Stimulated activated CD4-positive, alpha-beta T cell treated with anti-CD3 and anti-CD28 coated beads, Interleukin-2, amount 100 ng/mL, for 4 hours (primary cell): ENCODE results near the gene PIK3C3.
"Not testable (repeated sequence)": the region's sequence is repeated elsewhere in the genome, so short reads cannot be mapped to it uniquely, and the experiment has no call there.

ENCODE experiments used
- DNase-seq: peaks from one replicate; pipeline ENCODE4 v3.0.0-alpha.2; 2020; ENCODE audit warnings: low read depth

The PIK3C3 gene

DNA sequence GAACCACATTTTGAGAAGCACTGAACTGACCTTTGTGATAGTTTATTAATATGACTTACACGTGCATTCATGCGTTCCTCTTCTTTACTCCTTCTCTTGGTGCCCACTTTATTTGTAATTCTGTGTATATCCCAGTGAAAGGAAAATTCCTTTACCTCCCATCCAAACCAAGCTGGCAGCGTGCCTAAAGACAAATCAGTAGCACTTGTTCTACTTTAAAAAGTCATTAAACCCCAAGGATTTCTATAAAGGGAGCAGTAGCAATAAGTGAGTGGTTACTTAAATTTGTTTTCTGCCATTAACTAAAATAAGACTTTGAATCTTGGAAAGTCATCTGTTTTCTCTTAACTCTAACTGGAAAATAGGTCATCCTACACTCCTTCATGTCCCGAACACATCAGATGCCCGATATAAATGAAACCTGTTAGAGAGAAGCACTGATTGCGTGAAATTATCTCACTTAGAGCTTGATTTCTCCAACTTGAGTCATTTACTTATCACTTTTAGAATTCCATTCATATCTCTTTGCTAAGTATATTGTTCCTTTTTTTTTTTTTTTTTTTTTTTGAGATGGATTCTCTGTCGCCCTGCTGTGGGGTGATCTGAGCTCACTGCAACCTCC lies 10.7 kb downstream of the PIK3C3 start:
- DNase-seq, result no peak

- DNase-seq, result no peak
These were observed 11.9 kb downstream of the PIK3C3 start for GRCh38 chr18:41966943-41967342.

DNA sequence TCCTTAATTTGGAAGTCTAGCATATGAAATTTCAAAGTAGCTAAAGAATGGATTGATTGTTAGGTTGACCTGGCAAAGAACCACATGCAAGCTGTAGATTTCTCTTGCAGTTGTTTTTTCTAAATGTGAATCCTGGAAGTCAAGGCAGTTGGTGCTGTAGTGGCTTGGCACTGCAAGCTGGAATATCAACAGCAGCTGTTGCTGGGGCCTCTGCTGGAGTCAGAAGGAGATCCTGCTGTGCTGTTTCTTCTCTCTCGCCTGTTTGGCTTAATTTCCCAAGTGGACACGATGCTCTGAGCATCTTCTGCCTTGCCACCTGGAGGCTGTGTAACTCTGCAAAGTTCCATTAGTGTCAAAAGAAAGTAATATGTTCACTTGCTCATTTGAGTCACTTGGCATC lies 12.6 kb downstream of the PIK3C3 start:
- no peak for DNase-seq

DNA sequence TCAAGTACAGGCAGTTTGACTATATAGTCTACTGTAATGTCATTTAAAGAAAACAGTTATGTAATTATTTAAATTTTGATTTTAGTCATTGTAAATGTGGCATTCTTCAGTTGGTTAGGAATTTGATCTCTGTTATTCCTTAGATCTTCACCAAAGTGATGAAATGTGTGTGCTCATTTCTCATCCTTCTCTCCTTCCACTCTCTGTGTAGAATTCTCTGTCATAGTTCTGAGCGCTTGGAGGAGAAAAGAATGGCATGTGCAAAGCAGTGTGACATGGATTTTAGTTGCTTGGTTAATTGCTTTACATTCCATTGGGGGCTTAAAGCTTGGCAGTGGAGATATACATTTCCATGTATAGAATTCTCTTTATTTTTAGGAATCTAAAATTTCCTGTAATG lies 14.8 kb downstream of the PIK3C3 start:
- no peak for DNase-seq

DNA sequence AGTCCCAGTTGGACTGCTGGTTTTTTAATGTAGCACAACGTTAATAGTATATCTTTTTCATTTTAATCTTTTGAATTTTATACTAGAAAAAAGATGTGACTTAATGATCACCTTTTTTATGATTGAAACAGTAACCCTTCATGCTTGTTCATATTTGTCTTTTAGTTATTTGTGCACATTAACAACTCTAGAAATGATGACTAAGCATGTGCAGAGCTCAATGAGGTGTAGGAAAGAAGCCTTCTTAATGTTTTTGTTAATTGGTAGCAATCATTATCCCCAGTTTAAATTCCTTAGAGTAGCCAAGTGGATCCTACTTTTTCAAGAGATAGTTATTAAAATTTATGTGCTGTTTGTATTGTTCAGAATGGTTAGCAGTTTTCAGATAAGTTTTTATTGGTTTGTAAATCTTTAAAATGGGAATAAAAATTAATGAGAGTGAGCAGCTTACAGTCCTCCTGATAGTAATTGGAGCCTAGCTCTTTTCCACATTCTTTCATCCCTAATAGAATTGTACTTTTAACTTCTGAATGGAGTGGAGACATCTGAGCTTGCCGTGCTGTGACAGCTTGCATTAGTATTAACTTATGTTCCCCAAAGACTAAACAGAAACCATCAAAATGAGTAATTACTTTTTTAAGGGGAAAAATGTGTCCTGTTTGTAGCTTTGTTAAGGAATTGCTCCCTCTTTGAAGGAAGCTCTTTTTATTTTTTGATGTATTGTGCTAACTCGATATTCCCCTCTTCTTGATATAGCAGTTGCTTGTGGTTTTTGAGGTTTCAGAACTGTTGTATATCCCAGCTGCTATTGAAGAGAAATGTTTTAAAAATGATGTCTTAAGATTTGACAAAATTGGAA lies 17.3 kb downstream of the PIK3C3 start:
- DNase-seq, result no peak

DNA sequence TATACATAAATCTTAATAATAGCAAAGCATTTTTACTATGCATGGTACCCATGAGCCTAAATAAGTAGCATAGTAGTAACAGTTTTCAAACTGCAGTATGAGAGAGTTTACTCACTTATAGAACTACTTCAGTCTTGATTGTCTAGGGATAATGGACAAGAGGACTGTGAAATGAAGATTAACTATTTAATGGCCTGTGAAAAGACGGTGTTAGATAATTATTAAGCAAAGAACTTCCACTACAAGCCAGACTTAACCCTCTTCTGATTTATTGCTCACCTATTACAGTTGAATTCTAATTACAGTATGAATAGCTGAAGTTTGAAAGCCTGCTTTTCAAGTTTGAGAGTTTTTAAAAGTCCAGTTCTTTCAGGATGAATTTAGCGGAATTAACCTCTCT lies 18.9 kb downstream of the PIK3C3 start:
- DNase-seq, result no peak

GRCh38 chr18:41974796-41975201 lies 19.8 kb downstream of the PIK3C3 start:
- DNase-seq, result no peak

DNA sequence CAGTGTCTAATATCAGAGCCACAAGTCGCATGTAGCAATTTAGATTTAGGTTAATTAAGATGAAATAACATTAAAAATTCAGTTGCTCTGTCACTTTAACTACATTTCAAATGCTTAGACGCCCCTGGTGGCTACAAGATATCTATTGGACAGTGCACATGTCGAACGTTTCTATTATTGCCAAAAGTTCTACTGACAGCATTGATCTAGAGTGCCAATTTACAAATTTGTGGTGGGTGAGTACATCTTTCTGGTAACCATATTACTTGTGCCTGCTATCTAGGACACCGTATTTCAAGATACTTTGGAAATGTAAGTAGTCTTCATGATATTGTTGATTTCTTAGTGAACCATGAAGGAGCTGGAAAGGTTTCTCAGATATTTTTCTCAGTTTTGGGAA lies 20.2 kb downstream of the PIK3C3 start:
- DNase-seq, result no peak

GRCh38 chr18:41977233-41977632 lies 22.2 kb downstream of the PIK3C3 start:
- DNase-seq, result no peak

- DNase-seq, result no peak
These were observed 28.1 kb downstream of the PIK3C3 start for GRCh38 chr18:41982942-41983660.

- DNase-seq, result no peak
These were observed 30.9 kb downstream of the PIK3C3 start for GRCh38 chr18:41985914-41986313.

GRCh38 chr18:41989508-41989907 lies 34.5 kb downstream of the PIK3C3 start:
- DNase-seq, result no peak

- no peak for DNase-seq
These were observed 37.0 kb downstream of the PIK3C3 start for GRCh38 chr18:41992066-41992465.

DNA sequence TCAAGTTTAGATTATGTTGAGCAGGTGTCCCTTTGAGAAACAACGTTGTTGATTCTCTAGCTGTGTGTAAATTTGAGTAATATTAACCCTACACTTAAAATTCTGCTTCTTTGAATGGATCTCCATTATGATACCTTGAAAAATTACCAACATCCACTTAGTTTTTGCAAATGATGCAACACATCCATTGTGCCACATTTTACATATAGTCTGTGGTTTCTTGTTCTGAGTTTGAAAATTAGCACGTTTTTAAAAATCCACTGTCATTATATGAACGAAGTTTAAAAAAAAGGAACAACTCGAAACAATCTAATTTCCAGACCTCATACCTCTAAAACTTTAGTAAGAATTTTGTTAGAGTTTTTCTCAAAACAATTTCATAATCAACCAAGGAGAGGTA lies 37.7 kb downstream of the PIK3C3 start:
- DNase-seq, result no peak

GRCh38 chr18:41993151-41993550 lies 38.1 kb downstream of the PIK3C3 start:
- no peak for DNase-seq

DNA sequence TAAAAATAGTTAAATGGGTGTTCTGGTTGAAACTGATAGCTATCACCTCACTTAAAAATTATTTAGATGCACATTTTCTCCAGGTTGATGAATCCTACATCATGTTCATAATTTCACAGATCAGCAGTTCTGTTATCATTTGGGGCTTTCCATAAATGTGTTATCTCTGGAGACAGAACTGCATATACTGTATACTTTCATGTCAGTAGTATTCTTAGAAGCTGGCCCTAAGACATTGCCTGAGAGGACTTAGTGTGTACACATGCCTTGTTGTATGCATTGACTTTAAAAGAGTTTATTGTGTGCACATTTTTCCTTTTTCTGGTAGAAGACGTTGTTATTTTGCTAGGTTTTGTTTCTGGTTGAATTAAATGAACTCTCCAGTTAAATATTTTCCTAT lies 41.0 kb downstream of the PIK3C3 start:
- DNase-seq, result no peak

- no peak for DNase-seq
These were observed 44.7 kb downstream of the PIK3C3 start for GRCh38 chr18:41999751-42000150.

- DNase-seq, result no peak
These were observed 46.8 kb downstream of the PIK3C3 start for GRCh38 chr18:42001801-42002200.

GRCh38 chr18:42004653-42005052 lies 49.6 kb downstream of the PIK3C3 start:
- no peak for DNase-seq

DNA sequence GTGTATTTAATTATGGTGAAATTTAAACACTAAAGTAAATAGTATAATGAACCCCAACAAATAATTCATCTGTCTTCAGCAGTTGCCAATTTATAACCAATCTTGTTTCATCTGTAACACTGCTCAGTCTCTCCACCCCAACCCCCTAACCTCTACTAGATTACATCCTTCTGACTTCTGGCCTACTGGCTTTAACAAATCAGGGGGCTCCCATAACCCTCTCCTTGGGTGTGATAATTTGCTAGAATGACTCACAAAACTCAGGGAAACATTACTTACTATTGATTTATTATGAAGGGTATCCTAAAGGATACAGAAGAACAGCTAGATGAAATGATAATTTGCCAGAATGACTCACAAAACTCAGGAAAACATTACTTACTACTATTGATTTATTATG lies 50.7 kb downstream of the PIK3C3 start:
- no peak for DNase-seq

- DNase-seq, result not testable (repeated sequence)
These were observed 54.4 kb downstream of the PIK3C3 start for GRCh38 chr18:42009457-42009856.

DNA sequence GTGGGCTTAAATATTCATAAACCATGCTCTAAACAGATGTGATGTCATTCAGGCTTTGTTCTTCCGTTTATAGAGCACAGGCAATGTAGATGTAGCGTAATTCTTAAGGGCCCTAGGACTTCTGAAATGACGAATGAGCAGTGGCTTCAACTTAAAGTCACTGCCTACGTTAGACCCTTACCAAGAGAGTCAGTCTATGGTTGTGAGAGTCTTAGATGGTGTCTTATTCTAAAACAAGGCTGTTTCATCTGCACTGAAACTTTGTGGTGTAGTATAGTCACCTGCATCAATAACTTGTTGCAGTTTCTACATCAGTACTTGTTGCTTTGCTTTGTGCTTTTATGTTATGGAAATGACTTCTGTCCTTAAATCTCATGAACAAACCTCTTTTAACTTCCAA lies 56.0 kb downstream of the PIK3C3 start:
- no peak for DNase-seq

GRCh38 chr18:42018831-42019230 lies 63.8 kb downstream of the PIK3C3 start:
- no peak for DNase-seq
